ENCODE measurements around the gene PPP4C.

- TF ChIP-seq CTCF (IDR thresholded peaks at IDR 0.05) (no peak), POLR2AphosphoS5 (IDR thresholded peaks at IDR 0.05) (no peak), POLR2A (IDR thresholded peaks at IDR 0.05) (no peak), EP300 (IDR thresholded peaks at IDR 0.05) (no peak)
Observed at GRCh38 chr16:30120340-30121105, 44.7 kb downstream of the PPP4C start.

All from gastroesophageal sphincter (tissue), 3 donors.